ENCODE data around the gene STAU1. TPM values are rescaled to one million over a fixed set of nuclear protein-coding genes. Genes with fewer than 3 reads are reported as not detected.
"Not testable (repeated sequence)": the region's sequence is repeated elsewhere in the genome, so short reads cannot be mapped to it uniquely, and the experiment has no call there.

The STAU1 gene
- total RNA-seq, 3 donors from 2014 or later, result 66.4 to 79.0 (median 74.2) TPM

- H3K9me3 Mint-ChIP-seq, result no peaks in the 10 kb centered on the region
- peaks cover 8% of the 10 kb centered on the region for H3K36me3 Mint-ChIP-seq (ENCODE audit: insufficient read depth)
- no peak overlapping the region for H3K4me3 Mint-ChIP-seq
- DNase-seq (no peak), ATAC-seq (no peak)
- H3K27me3 Mint-ChIP-seq (ENCODE audit: low read depth), result no peaks in the 10 kb centered on the region
- peaks cover 69% of the 10 kb centered on the region for H3K4me1 Mint-ChIP-seq (ENCODE audit: low read depth)
Measured at GRCh38 chr20:49184691-49185070, 3.5 kb downstream of the STAU1 start.

- Mint-ChIP-seq H3K4me1 (ENCODE audit: low read depth) (peaks cover 75% of the 10 kb centered on the region), H3K4me3 (peak overlapping the region; percentile 8)
- DNase-seq; H3K36me3 Mint-ChIP-seq (ENCODE audit: insufficient read depth); ATAC-seq; H3K27me3 Mint-ChIP-seq (ENCODE audit: low read depth); H3K9me3 Mint-ChIP-seq: not testable (repeated sequence)
Measured at GRCh38 chr20:49184084-49184501, 4.0 kb downstream of the STAU1 start.

GRCh38 chr20:49183444-49183843 is 4.7 kb downstream of the STAU1 start:
- H3K27me3 Mint-ChIP-seq (ENCODE audit: low read depth), result no peaks in the 10 kb centered on the region
- H3K4me3 Mint-ChIP-seq, result no peak overlapping the region
- ATAC-seq (no peak), DNase-seq (no peak)
- no peaks in the 10 kb centered on the region for H3K9me3 Mint-ChIP-seq
- peaks cover 74% of the 10 kb centered on the region for H3K4me1 Mint-ChIP-seq (ENCODE audit: low read depth)
- peaks cover 8% of the 10 kb centered on the region for H3K36me3 Mint-ChIP-seq (ENCODE audit: insufficient read depth)

GRCh38 chr20:49181265-49181877 is 6.8 kb downstream of the STAU1 start:
- Mint-ChIP-seq H3K36me3 (ENCODE audit: insufficient read depth) (peaks cover 4% of the 10 kb centered on the region), H3K4me3 (no peak overlapping the region), H3K27me3 (ENCODE audit: low read depth) (no peaks in the 10 kb centered on the region), H3K4me1 (ENCODE audit: low read depth) (peaks cover 75% of the 10 kb centered on the region), H3K9me3 (no peaks in the 10 kb centered on the region)
- DNase-seq (no peak), ATAC-seq (no peak)

- H3K36me3 Mint-ChIP-seq (ENCODE audit: insufficient read depth), result peaks cover 5% of the 10 kb centered on the region
- no peak for DNase-seq
- no peaks in the 10 kb centered on the region for H3K9me3 Mint-ChIP-seq
- H3K27me3 Mint-ChIP-seq (ENCODE audit: low read depth), result no peaks in the 10 kb centered on the region
- H3K4me1 Mint-ChIP-seq (ENCODE audit: low read depth), result peaks cover 60% of the 10 kb centered on the region
- ATAC-seq, result peak in 1 of 2 donors; percentile 58
- H3K4me3 Mint-ChIP-seq, result no peak overlapping the region
Measured at GRCh38 chr20:49179368-49180277, 8.5 kb downstream of the STAU1 start.

- H3K9me3 Mint-ChIP-seq, result no peaks in the 10 kb centered on the region
- no peak for ATAC-seq
- H3K4me1 Mint-ChIP-seq (ENCODE audit: low read depth), result peaks cover 32% of the 10 kb centered on the region
- no peaks in the 10 kb centered on the region for H3K27me3 Mint-ChIP-seq (ENCODE audit: low read depth)
- H3K36me3 Mint-ChIP-seq (ENCODE audit: insufficient read depth), result peaks cover 17% of the 10 kb centered on the region
- no peak for DNase-seq
- H3K4me3 Mint-ChIP-seq, result no peak overlapping the region
Measured at GRCh38 chr20:49174183-49174582, 14.0 kb downstream of the STAU1 start.

GRCh38 chr20:49172413-49172812 is 15.7 kb downstream of the STAU1 start:
- peaks cover 40% of the 10 kb centered on the region for H3K4me1 Mint-ChIP-seq (ENCODE audit: low read depth)
- H3K36me3 Mint-ChIP-seq (ENCODE audit: insufficient read depth), result peaks cover 17% of the 10 kb centered on the region
- H3K27me3 Mint-ChIP-seq (ENCODE audit: low read depth), result no peaks in the 10 kb centered on the region
- H3K4me3 Mint-ChIP-seq, result no peak overlapping the region
- DNase-seq, result no peak
- no peak for ATAC-seq
- H3K9me3 Mint-ChIP-seq, result no peaks in the 10 kb centered on the region

- Mint-ChIP-seq H3K4me3 (no peak overlapping the region), H3K36me3 (ENCODE audit: insufficient read depth) (peaks cover 18% of the 10 kb centered on the region), H3K4me1 (ENCODE audit: low read depth) (peaks cover 44% of the 10 kb centered on the region), H3K9me3 (no peaks in the 10 kb centered on the region), H3K27me3 (ENCODE audit: low read depth) (no peaks in the 10 kb centered on the region)
- DNase-seq (no peak), ATAC-seq (no peak)
Measured at GRCh38 chr20:49171909-49172308, 16.2 kb downstream of the STAU1 start.

- H3K4me3 Mint-ChIP-seq, result no peak overlapping the region
Measured at GRCh38 chr20:49170714-49171113, 17.4 kb downstream of the STAU1 start.

GRCh38 chr20:49169547-49169946 is 18.6 kb downstream of the STAU1 start:
- H3K36me3 Mint-ChIP-seq (ENCODE audit: insufficient read depth), result peaks cover 27% of the 10 kb centered on the region

More at GRCh38 chr20:49170714-49171113, 17.4 kb downstream of the STAU1 start:
- Mint-ChIP-seq H3K4me1 (ENCODE audit: low read depth) (peaks cover 55% of the 10 kb centered on the region), H3K36me3 (ENCODE audit: insufficient read depth) (peaks cover 24% of the 10 kb centered on the region), H3K9me3 (no peaks in the 10 kb centered on the region), H3K27me3 (ENCODE audit: low read depth) (no peaks in the 10 kb centered on the region)
- no peak for DNase-seq
- no peak for ATAC-seq

GRCh38 chr20:49168864-49169263 is 19.3 kb downstream of the STAU1 start:
- not testable (repeated sequence) for DNase-seq; H3K27me3 Mint-ChIP-seq (ENCODE audit: low read depth); ATAC-seq; H3K4me3 Mint-ChIP-seq; H3K9me3 Mint-ChIP-seq
- Mint-ChIP-seq H3K36me3 (ENCODE audit: insufficient read depth) (peaks cover 26% of the 10 kb centered on the region), H3K4me1 (ENCODE audit: low read depth) (peaks cover 59% of the 10 kb centered on the region)

More at GRCh38 chr20:49169547-49169946, 18.6 kb downstream of the STAU1 start:
- Mint-ChIP-seq H3K4me1 (ENCODE audit: low read depth) (peaks cover 60% of the 10 kb centered on the region), H3K4me3 (no peak overlapping the region), H3K27me3 (ENCODE audit: low read depth) (no peaks in the 10 kb centered on the region), H3K9me3 (no peaks in the 10 kb centered on the region)
- no peak for DNase-seq
- no peak for ATAC-seq

- Mint-ChIP-seq H3K36me3 (ENCODE audit: insufficient read depth) (peaks cover 21% of the 10 kb centered on the region), H3K4me1 (ENCODE audit: low read depth) (peaks cover 55% of the 10 kb centered on the region), H3K27me3 (ENCODE audit: low read depth) (no peaks in the 10 kb centered on the region), H3K4me3 (peak overlapping the region; percentile 13), H3K9me3 (no peaks in the 10 kb centered on the region)
- no peak for DNase-seq
- ATAC-seq, result no peak
Measured at GRCh38 chr20:49167811-49168507, 20.2 kb downstream of the STAU1 start.

GRCh38 chr20:49166534-49167449 is 21.3 kb downstream of the STAU1 start:
- Mint-ChIP-seq H3K27me3 (ENCODE audit: low read depth) (no peaks in the 10 kb centered on the region), H3K4me3 (peak overlapping the region; percentile 40), H3K4me1 (ENCODE audit: low read depth) (peaks cover 54% of the 10 kb centered on the region), H3K36me3 (ENCODE audit: insufficient read depth) (peaks cover 18% of the 10 kb centered on the region), H3K9me3 (no peaks in the 10 kb centered on the region)
- DNase-seq, result no peak
- ATAC-seq, result peak; percentile 69 to 72
